HG03060 (cell line): ENCODE results near the gene FRMPD1.
"Not testable (repeated sequence)": the region's sequence is repeated elsewhere in the genome, so short reads cannot be mapped to it uniquely, and the experiment has no call there.

Experiments used
- ATAC-seq: cut with Tn5 transposase; IDR thresholded peaks from one replicate; pipeline ENCODE4 v1.9.1; 2021; ENCODE audit warnings: low read depth, moderate number of reproducible peaks; ENCODE audit not compliant: unreplicated experiment

FRMPD1 gene, protein sequence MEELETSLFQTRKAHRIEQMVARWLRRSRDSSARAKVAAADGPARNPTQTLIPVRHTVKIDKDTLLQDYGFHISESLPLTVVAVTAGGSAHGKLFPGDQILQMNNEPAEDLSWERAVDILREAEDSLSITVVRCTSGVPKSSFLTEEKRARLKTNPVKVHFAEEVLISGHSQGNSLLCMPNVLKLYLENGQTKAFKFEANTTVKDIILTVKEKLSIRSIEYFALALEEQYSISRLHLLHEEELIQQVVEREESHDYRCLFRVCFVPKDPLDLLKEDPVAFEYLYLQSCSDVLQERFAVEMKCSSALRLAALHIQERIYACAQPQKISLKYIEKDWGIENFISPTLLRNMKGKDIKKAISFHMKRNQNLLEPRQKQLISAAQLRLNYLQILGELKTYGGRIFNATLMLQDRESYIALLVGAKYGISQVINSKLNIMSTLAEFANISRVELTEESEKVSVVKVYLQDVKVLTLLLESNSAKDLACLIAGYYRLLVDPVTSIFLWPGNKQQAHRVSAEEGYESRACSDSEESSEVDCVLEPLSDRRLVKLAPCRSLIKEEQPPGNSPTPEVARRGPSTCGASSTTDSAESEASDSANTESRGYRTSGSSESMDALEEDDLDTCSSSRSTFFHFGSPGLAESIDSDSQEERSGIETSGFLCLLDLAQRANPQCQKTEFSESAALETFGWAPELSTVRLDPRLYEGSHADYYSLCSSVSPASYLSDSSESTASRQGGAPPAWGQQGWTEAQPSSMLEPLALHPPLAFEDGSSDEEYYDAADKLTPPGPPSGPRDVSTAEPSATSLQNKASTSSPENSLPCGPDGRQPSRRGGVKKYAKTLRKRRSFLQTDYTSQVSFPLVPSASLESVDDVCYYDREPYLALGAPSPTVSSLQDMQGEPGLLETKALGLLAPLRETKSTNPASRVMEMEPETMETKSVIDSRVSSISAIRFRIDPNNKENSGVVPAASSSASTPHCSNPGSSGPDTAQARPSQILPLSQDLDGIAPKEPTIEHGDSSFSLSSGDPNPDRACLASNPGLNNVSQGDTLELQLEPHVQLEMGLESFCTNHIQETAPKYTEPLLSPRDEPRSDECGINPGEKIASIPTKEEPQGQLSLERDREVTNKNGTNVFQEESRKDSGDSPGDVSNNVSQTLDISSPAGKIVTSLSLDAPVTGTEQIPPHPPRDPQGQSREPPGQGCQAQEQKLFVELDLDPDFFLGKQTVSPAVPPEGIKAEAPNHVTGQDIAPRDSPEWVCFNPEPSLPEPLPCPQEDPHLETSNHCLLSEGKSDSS (N-terminal part only)

DNA sequence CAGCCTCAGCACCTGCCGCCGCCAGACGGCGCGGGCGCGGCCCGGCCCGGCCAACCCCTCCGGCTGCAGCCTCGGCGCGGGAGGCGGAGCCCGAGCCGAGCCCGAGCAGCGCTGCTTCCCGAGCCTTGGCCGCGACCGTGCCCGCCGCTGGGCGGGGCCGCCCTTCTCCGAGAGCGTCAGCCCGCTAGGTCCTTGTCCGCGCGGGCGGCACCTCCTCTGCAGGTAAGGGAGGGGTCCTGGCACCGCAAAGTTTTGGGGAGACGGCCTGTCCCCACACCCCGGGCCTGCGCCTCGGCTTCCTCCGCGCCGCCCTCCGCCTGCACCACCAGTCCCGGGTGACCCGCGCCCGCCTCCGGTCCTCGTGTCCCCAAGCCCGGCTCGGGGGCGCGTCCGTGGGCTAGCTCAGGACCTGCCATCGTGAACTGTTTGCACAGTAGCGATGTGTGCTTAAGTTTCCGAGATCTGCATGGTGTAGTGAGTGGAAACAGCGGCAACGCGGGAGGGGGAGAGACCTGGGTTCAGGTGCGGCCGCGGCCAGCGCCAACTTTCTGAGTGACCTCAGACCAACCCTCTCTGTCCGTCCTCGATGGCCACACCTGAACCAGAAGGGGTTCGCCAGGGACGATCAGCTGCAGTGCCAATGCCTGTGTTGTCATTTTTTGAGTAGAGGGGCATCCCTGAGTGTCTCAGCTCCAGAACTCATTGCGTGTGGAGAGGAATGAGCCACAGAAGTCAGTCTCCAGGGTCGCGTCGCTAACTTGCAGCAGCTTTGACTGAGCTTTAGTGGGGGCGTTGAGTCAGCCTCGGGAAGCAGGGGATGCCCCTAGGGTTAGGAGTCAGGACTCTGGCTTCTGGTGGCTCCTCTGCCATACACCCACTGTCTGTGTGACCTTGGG is at the start of gene FRMPD1:
FRMPD1 (plus strand) TSS at position 82 of the 896 bp plus-strand sequence. CDS start 41,688 bp downstream, outside the sequence.
- ATAC-seq, result no peak

DNA sequence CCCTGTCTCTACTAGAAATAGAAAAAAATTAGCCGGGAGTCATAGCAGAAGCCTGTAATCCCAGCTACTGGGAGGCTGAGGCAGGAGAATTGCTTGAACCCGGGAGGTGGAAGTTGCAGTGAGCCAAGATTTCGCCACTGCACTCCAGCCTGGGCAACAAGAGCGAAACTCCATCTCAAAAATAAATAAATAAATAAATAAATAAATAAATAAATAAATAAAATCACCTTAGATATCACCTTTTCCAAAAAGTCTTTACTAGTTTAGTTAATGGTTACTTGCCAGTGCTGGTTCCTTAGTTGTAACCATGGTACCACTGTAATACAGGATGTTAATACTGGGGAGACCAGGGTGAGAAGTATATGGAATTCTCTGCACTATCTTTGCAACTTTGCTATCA is 48.7 kb upstream of the FRMPD1 start:
- not testable (repeated sequence) for ATAC-seq

DNA sequence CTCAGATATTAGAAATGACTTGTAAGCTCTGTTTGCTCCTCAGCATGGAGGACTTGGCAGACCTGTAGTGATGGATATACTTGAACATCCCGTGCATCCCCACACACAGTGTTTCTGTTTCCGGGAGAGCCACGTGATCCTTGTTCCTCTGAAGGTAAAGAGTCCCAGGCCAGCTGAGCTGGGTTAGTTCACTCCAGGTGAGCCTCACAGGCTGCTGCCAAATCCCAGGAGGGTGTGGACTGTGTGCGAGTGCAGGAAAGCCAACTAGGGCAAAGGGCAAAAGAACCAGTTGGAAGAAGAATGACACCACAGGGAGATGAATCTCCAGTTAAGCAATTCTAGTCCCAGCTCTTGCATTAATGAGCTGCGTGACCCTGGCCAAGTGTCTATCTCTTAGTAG is 47.9 kb upstream of the FRMPD1 start:
- no peak for ATAC-seq

DNA sequence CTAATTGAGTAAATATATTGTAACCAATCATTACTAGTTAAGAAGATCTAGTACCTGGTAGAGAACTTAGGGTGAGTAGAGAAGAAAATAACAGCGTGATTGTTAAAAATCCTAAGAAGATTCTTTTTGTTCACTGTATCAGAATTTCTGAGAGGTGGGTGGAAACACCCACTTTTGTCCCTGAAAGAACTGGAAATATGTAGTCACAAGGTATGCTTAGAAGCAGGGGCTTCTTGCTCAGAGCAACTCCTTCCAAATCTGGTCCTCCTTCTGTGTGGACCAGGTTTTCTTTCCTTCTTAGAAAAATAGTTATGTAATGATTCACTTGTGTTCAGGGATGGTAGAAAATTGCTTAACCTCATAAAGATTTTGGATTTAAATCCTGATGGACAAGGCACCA is 46.5 kb upstream of the FRMPD1 start:
- no peak for ATAC-seq

DNA sequence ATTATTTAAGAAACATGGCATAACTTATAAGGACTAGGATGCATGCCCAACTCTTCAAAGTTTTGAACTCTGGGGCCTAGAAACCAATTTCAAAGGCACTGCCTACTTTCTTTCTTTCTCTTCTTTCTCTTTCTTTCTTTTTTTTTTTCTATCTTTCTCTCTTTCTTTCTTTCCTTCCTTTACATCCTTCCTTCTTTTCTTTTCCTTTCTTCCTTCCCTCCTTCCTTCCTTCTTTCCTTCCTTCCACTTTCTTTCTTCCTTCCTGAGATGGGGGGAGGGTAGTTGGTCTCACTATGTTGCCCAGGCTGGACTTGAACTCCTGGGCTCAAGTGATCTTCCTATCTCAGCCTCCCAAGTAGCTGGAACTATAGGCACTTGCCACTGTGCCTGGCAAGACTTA is 42.5 kb upstream of the FRMPD1 start:
- ATAC-seq, result no peak

DNA sequence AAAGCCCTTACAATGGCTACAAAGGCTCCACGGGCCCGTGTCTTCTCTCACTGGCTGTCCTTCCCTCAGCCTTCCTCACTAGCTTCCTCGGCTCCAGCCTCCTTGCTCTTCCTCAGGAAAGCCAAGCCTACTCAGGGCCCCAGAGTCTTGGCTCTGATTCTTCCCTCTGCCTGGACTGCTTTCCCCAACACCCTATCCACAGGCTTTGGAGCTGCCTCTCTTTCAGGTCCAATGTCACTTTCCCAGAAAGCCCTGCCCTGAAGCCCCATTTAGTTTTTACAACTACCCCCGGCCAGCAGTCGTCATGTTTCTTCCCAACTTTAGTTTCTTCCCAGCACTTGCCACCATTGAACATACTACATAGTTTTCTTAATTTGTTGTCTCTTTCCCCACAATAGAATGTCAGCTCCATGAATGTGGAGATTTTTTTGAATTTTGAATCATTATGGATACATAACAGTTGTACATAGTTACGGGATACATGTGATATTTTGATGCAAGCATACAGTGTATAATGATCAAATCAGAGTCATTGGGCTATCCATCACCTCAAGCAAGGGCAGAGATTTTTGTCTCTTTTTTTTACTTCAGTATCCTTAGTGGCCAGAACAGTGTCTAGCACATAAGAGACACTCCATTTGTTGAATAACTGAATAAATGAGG is 40.9 kb upstream of the FRMPD1 start:
- ATAC-seq, result no peak

DNA sequence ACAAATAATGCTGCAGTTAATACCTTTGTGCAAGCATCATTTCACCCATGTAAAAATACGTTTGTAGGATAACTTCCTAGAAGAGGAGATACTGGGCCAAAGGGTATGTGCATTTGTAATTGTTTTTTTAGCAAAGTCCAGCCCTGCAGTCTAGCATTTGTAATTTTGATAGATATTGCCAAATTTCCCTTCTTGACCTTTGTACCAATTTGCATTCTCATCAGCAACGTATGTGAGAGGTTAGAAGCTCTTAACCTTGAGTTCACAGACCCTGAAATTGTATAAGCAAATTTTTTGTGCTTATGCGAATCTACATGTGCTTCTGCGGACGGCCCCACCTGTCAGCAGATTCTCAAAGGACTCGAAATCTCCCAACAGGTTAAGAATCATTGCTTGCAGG is 39.7 kb upstream of the FRMPD1 start:
- no peak for ATAC-seq

DNA sequence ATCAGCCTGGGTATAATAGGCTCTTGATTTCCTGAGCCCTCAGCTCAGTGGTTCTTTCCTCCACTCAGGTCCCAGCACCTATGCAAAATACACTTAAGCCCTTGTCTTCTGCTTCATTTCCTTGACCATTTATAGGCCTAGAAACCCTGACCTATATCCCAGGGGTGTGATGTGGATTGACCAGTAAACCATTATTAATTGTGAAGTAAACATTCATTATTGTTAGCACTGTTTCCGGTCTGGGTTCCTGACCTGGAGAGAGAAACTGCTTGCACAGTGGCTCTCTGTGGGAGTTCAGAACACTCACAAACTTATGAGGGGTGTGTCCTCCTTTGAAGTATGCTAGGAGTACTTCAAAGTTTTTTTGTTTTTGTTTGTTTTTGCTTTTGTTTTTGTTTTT is 38.8 kb upstream of the FRMPD1 start:
- no peak for ATAC-seq

DNA sequence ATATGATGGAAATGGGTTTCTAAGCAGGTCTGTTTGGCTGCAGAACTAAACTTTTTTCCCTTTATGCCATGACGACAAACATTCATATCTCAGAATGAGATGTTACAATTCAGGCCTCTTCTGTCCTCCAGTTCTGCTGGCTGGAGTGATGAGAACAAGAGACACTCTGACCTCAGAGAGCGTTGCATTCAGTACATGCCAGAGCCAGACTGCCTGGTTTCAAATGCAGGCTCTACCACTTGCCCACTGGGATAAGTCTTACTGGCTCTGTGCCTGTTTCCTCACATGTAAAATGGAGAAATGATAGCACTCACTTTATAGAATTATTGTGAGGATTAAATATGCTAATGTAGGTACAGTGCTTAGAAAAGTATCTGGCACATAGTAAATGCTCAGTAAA is 33.6 kb upstream of the FRMPD1 start:
- no peak for ATAC-seq

DNA sequence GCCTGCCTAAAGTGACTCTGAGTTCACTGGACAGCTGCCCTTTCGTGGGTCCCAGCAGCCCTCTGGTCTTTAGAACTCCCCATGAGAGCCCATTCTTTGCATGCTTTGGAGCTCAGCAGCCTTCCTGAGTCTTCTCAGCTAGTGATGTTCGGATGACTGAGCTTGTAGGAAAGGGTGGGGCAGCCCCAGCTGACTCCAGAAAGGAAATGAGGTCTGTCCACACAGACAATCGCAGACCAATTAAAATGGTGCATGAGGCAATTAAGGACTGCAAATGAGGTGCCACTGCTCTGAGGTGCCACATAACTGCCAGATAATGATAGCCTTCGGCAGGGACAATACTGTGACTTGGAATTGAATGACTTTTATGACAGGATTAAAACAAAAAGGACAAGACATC is 32.9 kb upstream of the FRMPD1 start:
- ATAC-seq, result no peak

DNA sequence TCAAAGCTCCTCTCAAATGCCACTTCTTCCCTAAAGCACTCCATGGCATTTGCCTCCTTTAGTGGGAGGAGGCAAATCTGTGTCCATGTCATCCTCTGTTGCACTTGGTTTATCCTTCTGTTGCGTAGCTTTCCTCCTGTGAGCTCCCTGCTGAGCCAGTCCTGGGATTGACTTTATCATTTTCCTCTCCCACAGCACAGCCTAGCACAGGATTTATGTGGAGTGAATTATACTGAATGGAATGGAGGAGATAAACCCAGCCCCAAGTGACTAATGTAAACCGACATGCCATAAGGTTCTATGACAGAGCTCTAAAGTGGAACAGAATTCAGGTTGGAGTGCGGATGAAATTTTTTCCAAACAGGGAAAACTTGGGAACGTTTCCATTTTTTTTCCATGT is 31.9 kb upstream of the FRMPD1 start:
- no peak for ATAC-seq

DNA sequence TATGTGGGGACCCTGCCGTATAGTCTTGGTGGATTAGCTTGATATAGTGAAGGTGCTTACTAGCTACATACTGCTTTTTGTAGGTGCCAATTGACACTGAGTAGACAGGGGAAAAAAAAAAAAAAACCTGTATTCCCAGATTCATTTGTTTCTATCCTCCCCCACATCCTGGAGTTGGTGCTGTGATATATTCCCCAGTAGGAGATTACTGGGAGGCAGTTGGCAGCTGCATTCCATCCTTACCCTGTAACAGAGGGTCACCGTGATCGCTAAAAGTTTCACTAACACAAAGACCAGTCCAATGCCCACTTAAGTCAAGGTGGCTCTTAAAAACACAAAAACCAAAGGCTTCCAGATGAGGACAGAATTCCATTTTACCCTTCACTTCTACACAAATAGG is 30.9 kb upstream of the FRMPD1 start:
- no peak for ATAC-seq

DNA sequence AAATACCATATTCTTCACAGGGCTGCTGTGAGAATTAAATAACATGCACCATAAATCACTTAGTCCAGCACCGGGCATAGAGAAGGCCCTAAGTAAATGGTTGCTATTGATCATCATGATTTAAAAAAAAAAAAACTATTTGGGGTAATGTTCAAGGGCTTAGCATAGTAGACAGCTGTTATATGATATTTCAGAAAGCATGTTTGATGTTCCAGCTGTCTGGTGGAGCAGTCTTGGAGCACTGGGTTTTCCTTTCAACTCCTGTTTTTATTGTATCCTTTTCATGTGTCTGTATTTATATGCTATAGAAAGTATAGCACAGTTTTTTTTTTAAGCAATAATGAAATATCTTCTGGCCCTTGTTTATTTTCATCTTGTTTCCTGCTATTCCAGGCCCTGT is 30.4 kb upstream of the FRMPD1 start:
- ATAC-seq, result no peak

DNA sequence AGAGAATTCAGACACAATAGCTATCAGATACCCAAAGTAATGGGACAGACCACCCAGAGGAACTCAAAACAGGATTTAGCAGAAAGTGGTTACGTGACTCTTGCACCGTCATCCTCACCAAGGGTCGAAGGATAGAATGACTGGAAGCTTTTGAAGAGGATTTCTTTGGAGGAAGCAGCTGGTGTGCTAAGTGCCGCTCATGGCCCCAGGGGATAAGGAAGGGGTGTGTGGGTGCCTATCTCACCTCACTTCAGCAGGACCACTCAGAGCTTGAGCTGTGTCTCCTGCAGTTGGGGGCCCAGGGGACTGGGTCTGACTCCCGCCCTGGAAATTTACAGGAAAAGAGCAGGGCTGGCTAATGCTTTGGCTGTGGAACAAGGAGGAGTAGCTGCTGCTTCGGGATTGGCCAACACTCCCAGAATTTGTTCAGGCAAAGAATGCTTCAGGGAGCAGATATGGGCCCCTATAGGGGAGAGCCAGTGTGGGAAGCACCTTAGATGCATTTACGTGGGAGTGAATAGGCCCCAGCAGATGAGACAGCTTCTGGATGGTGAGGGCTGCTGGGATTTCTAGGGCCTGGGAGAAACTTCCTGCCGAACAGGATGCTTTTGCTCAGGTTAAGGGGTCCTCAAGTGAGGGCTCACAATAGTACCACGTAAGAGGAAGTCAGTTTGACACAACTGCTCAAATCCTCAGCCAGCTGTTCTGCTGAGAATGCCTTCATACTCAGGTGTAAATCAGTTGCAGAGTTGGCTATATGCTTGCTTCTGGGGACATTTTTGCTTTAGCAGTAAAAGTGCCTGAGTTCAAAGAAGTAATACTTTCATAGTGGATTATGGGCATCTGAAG is 29.3 kb upstream of the FRMPD1 start:
- no peak for ATAC-seq

DNA sequence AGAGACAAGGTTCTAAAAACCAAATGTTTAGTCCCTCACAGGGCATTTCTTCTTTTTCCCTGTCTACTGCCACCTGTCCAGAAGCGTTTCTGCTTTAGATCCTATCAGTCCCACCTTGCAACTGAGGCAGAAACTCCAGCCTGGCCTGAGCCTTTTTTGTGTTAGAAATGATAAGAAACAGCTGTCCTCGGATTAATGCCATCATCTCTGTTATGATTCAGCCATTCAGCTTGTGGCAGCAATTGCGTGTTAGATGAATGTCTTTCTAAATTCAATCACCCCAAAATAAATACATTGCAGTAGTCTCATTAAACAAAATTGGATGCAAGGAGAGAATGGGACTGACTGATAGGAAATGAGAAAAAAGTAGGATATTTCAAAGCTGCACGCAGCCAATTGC is 28.3 kb upstream of the FRMPD1 start:
- ATAC-seq, result no peak

DNA sequence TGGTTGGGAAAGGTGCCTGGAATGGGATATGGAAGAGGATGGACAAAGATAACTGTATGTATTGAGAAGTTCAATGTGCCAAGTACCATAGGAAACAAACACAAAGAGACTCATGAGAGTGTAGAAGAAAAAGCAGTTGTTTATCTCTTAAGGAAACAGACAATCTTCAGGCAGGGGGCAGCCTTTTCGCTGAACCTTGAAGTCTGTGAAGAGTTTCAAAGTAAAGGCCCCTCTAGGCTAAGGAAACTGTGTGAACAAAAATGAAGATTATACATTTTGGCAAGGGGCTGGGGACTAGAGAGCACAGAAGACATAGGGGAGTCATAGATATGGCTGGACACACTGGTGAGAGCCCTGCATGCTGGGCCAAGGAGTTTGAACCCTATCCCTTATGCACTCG is 27.5 kb upstream of the FRMPD1 start:
- ATAC-seq, result no peak

DNA sequence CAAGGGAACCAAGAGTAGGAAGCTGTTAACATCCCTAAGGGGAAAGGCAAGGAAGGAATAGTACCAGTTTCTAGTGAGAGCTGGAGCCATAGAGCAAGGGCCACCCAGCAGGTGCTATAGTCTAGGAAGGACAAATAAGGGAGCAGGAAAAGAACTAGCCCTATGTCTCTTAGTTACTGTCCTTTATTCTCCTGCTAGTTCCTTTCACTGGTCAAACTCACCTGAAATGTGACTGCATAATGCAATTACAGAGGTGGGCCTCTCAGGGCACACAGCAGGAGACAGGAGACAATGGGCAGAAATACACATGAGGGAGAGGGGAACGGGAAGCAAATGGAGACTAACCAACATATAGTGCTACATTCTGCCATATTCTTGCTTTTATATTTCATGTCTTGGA is 26.7 kb upstream of the FRMPD1 start:
- no peak for ATAC-seq

DNA sequence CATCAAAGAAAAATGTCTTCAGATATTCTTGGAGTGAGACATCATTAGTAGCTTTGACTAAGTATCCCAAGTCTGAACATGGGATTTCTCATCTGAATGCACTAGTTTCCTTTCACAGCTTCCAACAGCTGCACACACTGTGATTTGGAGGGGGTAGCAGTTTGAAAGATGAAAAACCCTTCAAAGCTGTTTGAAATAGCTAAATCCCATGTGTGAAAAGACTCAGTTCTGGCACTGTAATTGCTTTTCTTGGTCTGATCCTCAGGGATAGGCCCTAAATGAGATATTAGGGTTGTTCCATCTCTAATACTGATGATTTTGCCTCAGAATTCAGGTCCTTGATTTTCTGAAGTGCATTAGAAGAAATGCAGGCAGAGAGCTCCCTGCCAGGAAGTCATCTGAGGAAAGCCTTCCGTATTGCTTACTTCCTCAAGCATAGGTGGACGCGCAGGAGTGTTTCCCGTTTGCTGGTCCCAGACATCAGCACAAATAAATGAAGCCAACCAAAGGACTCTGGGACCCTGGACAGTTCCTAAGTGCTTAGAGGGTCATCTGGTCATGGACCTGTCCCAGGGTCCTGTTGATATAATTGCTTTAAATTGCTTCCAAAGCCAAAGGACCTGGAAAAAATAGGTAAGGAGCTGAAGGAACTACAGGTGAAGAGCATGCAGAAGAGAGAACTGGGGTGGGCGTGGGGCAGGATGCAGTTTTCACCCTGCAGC is 25.6 kb upstream of the FRMPD1 start:
- ATAC-seq, result no peak
